SK-N-SH (cell line): Measurements from ENCODE around the gene RBL1. TPM values are rescaled to one million over a fixed set of nuclear protein-coding genes. Genes with fewer than 3 reads are reported as not detected.
A peak's percentile ranks its signal among the peaks of the same experiment; 100 is the strongest.

ENCODE experiments used
- CTCF ChIA-PET: fragments of 300-600, 350-600 bp; formaldehyde crosslinking; extraction: SDS; loops from one replicate; lab custom pipeline; 2021; lab: Yijun Ruan, JAX
- POLR2A ChIA-PET: fragments of 350-600 bp; sonication (Branson Sonifier 250); formaldehyde crosslinking; extraction: SDS; loops from one replicate; lab custom pipeline; 2020; ENCODE audit warnings: antibody characterized with exemption, inconsistent platforms; lab: Yijun Ruan, JAX
- DNase-seq: peaks from one replicate; pipeline ENCODE4 v3.0.0; 2012
- H2AFZ ChIP-seq: fragments of 200-600 bp; sonication (generic); 2 replicates; pipeline ENCODE4 v1.8.1; 2016; ENCODE audit warnings: antibody characterized with exemption, mild to moderate bottlenecking, low read depth
- H3F3A ChIP-seq: fragments of 200-600 bp; sonication (generic); replicated peaks from 2 replicates; pipeline ENCODE3; 2016; ENCODE audit warnings: antibody characterized with exemption, mild to moderate bottlenecking; ENCODE audit not compliant: insufficient read depth
- H3K27ac ChIP-seq, 2 experiments: fragments of 200-500 bp in 1 of 2; fragments of 200-600 bp in 1 of 2; sonication (Bioruptor generic) in 1 of 2; sonication (generic), shearing (Covaris generic) in 1 of 2; 2 replicates each; pipeline versions ENCODE4 v1.5.1 to v1.6.1; 2014 to 2016; ENCODE audit warnings: low read depth in 2 of 2, inconsistent platforms in 1 of 2, low read length in 1 of 2, mild to moderate bottlenecking in 1 of 2, mixed read lengths in 1 of 2
- H3K27me3 ChIP-seq: fragments of 200-600 bp; sonication (generic), shearing (Covaris generic); 2 replicates; pipeline ENCODE4 v1.6.1; 2016; ENCODE audit warnings: mixed run types; ENCODE audit not compliant: insufficient read depth
- H3K36me3 ChIP-seq, 2 experiments: fragments of 200-500 bp in 1 of 2; fragments of 200-600 bp in 1 of 2; sonication (Bioruptor generic) in 1 of 2; sonication (generic) in 1 of 2; replicated peaks in 1 of 2; 2 replicates each; pipeline versions ENCODE3 to v1.5.1; 2014 to 2016; ENCODE audit warnings: low read length in 1 of 2, mild to moderate bottlenecking in 1 of 2; ENCODE audit not compliant: insufficient read depth in 2 of 2, control insufficient read depth in 1 of 2
- H3K4me1 ChIP-seq, 2 experiments: fragments of 200-500 bp in 1 of 2; fragments of 200-600 bp in 1 of 2; sonication (Bioruptor generic) in 1 of 2; sonication (generic), shearing (Covaris generic) in 1 of 2; 2 replicates each; pipeline versions ENCODE4 v1.5.1 to v1.6.1; 2014 to 2016; ENCODE audit warnings: low read depth in 1 of 2, low read length in 1 of 2, mixed run types in 1 of 2; ENCODE audit not compliant: insufficient read depth in 2 of 2, control insufficient read depth in 1 of 2
- H3K4me2 ChIP-seq: fragments of 200-600 bp; sonication (generic), shearing (Covaris generic); 2 replicates; pipeline ENCODE4 v1.6.1; 2017; ENCODE audit warnings: mixed run types
- H3K4me3 ChIP-seq, 2 experiments: fragments of 200-500 bp in 1 of 2; fragments of 200-600 bp in 1 of 2; sonication (Bioruptor generic) in 1 of 2; sonication (generic), shearing (Covaris generic) in 1 of 2; 2 replicates each; pipeline versions ENCODE4 v1.5.1 to v1.8.1; 2014 to 2016; ENCODE audit warnings: low read depth in 2 of 2, inconsistent platforms in 1 of 2, low read length in 1 of 2, mild to moderate bottlenecking in 1 of 2, mixed read lengths in 1 of 2, moderate library complexity in 1 of 2
- H3K79me2 ChIP-seq: fragments of 200-600 bp; sonication (generic); 2 replicates; pipeline ENCODE4 v1.8.1; 2017; ENCODE audit warnings: mild to moderate bottlenecking; ENCODE audit not compliant: insufficient read depth
- H3K9ac ChIP-seq: fragments of 200-600 bp; sonication (generic); 2 replicates; pipeline ENCODE4 v1.6.1; 2017; ENCODE audit warnings: mixed run types
- H3K9me2 ChIP-seq: fragments of 200-600 bp; sonication (generic); 2 replicates; pipeline ENCODE4 v1.6.1; 2017; ENCODE audit warnings: mixed run types
- H3K9me3 ChIP-seq: fragments of 200-600 bp; sonication (generic); 2 replicates; pipeline ENCODE4 v1.6.1; 2017; ENCODE audit warnings: mixed run types, mild to moderate bottlenecking, moderate library complexity
- H4K20me1 ChIP-seq: fragments of 200-600 bp; sonication (generic); 2 replicates; pipeline ENCODE4 v1.6.1; 2017; ENCODE audit warnings: mild to moderate bottlenecking, mixed run types; ENCODE audit not compliant: insufficient read depth
- CHD2 ChIP-seq: fragments of 150-350 bp; IDR thresholded peaks from 2 replicates; pipeline ENCODE4 v1.6.1; 2018; ENCODE audit warnings: low read length; ENCODE audit not compliant: partially characterized antibody
- ELF1 ChIP-seq: IDR thresholded peaks from 2 replicates; pipeline ENCODE4 v1.4.0; 2012
- EP300 ChIP-seq, 2 experiments: IDR thresholded peaks; 2 replicates each; pipeline versions ENCODE4 v1.4.0 to v1.6.1; 2012; ENCODE audit warnings: borderline replicate concordance in 1 of 2, low read depth in 1 of 2, low read length in 1 of 2
- FOSL2 ChIP-seq: IDR thresholded peaks from 2 replicates; pipeline ENCODE4 v1.4.0; 2012; ENCODE audit warnings: low read depth, mild to moderate bottlenecking, moderate library complexity, borderline replicate concordance
- FOXJ3 ChIP-seq: sonication (generic); formaldehyde crosslinking; IDR thresholded peaks from 2 replicates; pipeline ENCODE4 v1.5.1; 2020; ENCODE audit warnings: mild to moderate bottlenecking, missing genetic modification reagents
- GABPA ChIP-seq: IDR thresholded peaks from 2 replicates; pipeline ENCODE4 v1.4.0; 2012; ENCODE audit warnings: low read depth, mild to moderate bottlenecking
- IRF3 ChIP-seq: fragments of 150-350 bp; IDR thresholded peaks from 2 replicates; pipeline ENCODE4 v1.6.1; 2016; ENCODE audit warnings: mild to moderate bottlenecking, low read depth, low read length
- JUND ChIP-seq: IDR thresholded peaks from 2 replicates; pipeline ENCODE4 v1.4.0; 2012
- MAX ChIP-seq: IDR thresholded peaks from 2 replicates; pipeline ENCODE4 v1.4.0; 2012; ENCODE audit warnings: low read depth
- MXI1 ChIP-seq: IDR thresholded peaks from 2 replicates; pipeline ENCODE4 v1.6.1; 2012; ENCODE audit warnings: mild to moderate bottlenecking, low read depth, low read length, improper control_type of control experiment
- NFIC ChIP-seq: IDR thresholded peaks from 2 replicates; pipeline ENCODE4 v1.4.0; 2012; ENCODE audit warnings: borderline replicate concordance
- POLR2AphosphoS5 ChIP-seq: IDR thresholded peaks from 2 replicates; pipeline ENCODE4 v1.6.1; 2012; ENCODE audit warnings: low read depth, low read length
- RCOR1 ChIP-seq: fragments of 150-350 bp; IDR thresholded peaks from 2 replicates; pipeline ENCODE4 v1.6.1; 2017; ENCODE audit warnings: antibody characterized with exemption, low read length
- RFX5 ChIP-seq: IDR thresholded peaks from 2 replicates; pipeline ENCODE4 v1.6.1; 2012; ENCODE audit warnings: mild to moderate bottlenecking, improper control_type of control experiment, low read length
- SIN3A ChIP-seq: IDR thresholded peaks from 2 replicates; pipeline ENCODE4 v1.6.1; 2012; ENCODE audit warnings: low read depth, mild to moderate bottlenecking, low read length, moderate library complexity, borderline replicate concordance
- TCF12 ChIP-seq: IDR thresholded peaks from 2 replicates; pipeline ENCODE4 v1.4.0; 2012
- USF1 ChIP-seq: IDR thresholded peaks from 2 replicates; pipeline ENCODE4 v1.4.0; 2012; ENCODE audit warnings: low read depth, borderline replicate concordance
- YY1 ChIP-seq: IDR thresholded peaks from 2 replicates; pipeline ENCODE4 v1.4.0; 2012; ENCODE audit warnings: low read depth, mild to moderate bottlenecking
- WGBS: methylation state at CpG from one replicate; pipeline ENCODE4 v1.1.6; 2017; ENCODE audit warnings: low lambda C conversion rate; 5-methylcytosine and 5-hydroxymethylcytosine counted together
- polyA plus RNA-seq, 3 experiments: library from polyadenylated mRNA; depleted of rRNA; stranded (reverse); fragments of >200 nt; gene quantifications; 2 replicates each; pipeline ENCODE4 v1.2.3, GENCODE V29; 2012
- small RNA-seq, 7 experiments: library from RNA; depleted of rRNA; stranded (forward); fragments of <200 nt; gene quantifications; one replicate each; pipeline ENCODE3, GENCODE V24; 2012

Gene RBL1
- polyA plus RNA-seq, 1 of the 3 experiments (the other 2 are of a cell fraction): 2.5 TPM

GRCh38 chr20:36951198-36951978, 144.4 kb downstream of the RBL1 start, which contains the start of gene SAMHD1 (continued):
- TF ChIP-seq USF1 (no peak), MAX (no peak; the same call in none of the 2 replicates), FOSL2 (no peak), EP300 (IDR thresholded peaks at IDR 0.05; ENCODE audit: borderline replicate concordance in 1 of 2, low read depth in 1 of 2, low read length in 1 of 2) (no peak), NFIC (no peak), JUND (no peak), IRF3 (no peak), SIN3A (peak; percentile 68; the same call in 1 of the 2 replicates), MXI1 (peak; percentile 44; the same call in 1 of the 2 replicates), RFX5 (no peak), ELF1 (no peak), CHD2 (no peak), FOXJ3 (CRISPR knock-in tag) (no peak), POLR2AphosphoS5 (peak; percentile 57; the same call in 1 of the 2 replicates), GABPA (no peak)
- TF ChIP-seq, all 33 proteins: peak for 4

- H3K9me3 ChIP-seq: no peaks in the 10 kb centered on the region
- H3K4me1 ChIP-seq: peaks cover 0 to 5% of the 10 kb centered on the region in 2 experiments; a peak in 1 of 4 replicates
- no peaks in the 10 kb centered on the region; the same call in 1 of the 2 replicates for H3K79me2 ChIP-seq
- H3K9ac ChIP-seq: peak overlapping the region; percentile 66
- ChIA-PET CTCF (no interaction called here), POLR2A (no interaction called here)
- peak overlapping the region; percentile 98 for H3K4me2 ChIP-seq
- no peak for DNase-seq
- no peaks in the 10 kb centered on the region for H3K27me3 ChIP-seq
- H4K20me1 ChIP-seq: no peaks in the 10 kb centered on the region
- no peaks in the 10 kb centered on the region for H3K9me2 ChIP-seq
- WGBS: 50% methylated on average over 11 of the region's 24 CpGs
- H3F3A ChIP-seq: no peaks in the 10 kb centered on the region
- peak overlapping the region; percentile 99 for H2AFZ ChIP-seq
- H3K36me3 ChIP-seq: no peaks in the 10 kb centered on the region
- peak overlapping the region; percentile 77 to 95 for H3K4me3 ChIP-seq
- H3K27ac ChIP-seq: no peak overlapping the region
- TF ChIP-seq GABPA (no peak), EP300 (IDR thresholded peaks at IDR 0.05; ENCODE audit: borderline replicate concordance in 1 of 2, low read depth in 1 of 2, low read length in 1 of 2) (no peak), RFX5 (no peak), YY1 (no peak), NFIC (no peak), TCF12 (no peak), MXI1 (no peak), RCOR1 (no peak), USF1 (no peak)
These were observed 145.2 kb downstream of the RBL1 start for GRCh38 chr20:36950414-36951197.

Small RNAs within 50 kb of the gene (small RNA-seq; reads per million reads assigned to genes)
- gene RPS3AP3: 0 reads per million in 7 experiments

Other genes starting within 250 kb of the RBL1 start
- 0.02 and 0.08 TPM in 2 replicates for gene TLDC2, start 219.9 kb downstream of the RBL1 start, polyA plus RNA-seq (2012; rRNA removed)
- gene SAMHD1, start 144.3 kb downstream of the RBL1 start, polyA plus RNA-seq (2012; rRNA removed): 5.9 and 7.2 TPM in 2 replicates
- gene RPN2, start 83.3 kb upstream of the RBL1 start, polyA plus RNA-seq (2012; rRNA removed): 420 and 596 TPM in 2 replicates
- gene MROH8, start 83.6 kb upstream of the RBL1 start, polyA plus RNA-seq (2012; rRNA removed): 3.2 and 3.5 TPM in 2 replicates
- not detected in 2 replicates for gene GHRH, start 165.8 kb upstream of the RBL1 start, polyA plus RNA-seq (2012; rRNA removed)
- 105 and 141 TPM in 2 replicates for gene MANBAL, start 193.7 kb upstream of the RBL1 start, polyA plus RNA-seq (2012; rRNA removed)